Neural cell (in vitro differentiated cells): ENCODE measurements around the gene AP1S3.
"Not testable (repeated sequence)": the region's sequence is repeated elsewhere in the genome, so short reads cannot be mapped to it uniquely, and the experiment has no call there.

Source experiments
- CTCF ChIP-seq: fragments of 450-650 bp; IDR thresholded peaks from 2 replicates; pipeline ENCODE4 v1.5.1; 2014; ENCODE audit warnings: antibody characterized with exemption, mild to moderate bottlenecking, moderate library complexity; ENCODE audit not compliant: poor library complexity, severe bottlenecking
- EP300 ChIP-seq: fragments of 450-650 bp; conservative IDR thresholded peaks from 2 replicates; pipeline ENCODE4 v1.6.1; 2014; ENCODE audit warnings: antibody characterized with exemption, mild to moderate bottlenecking, moderate library complexity; ENCODE audit not compliant: poor library complexity, severe bottlenecking
- EZH2 ChIP-seq: fragments of 200-600, 300-800 bp; shearing (Covaris generic), sonication (generic); IDR thresholded peaks from 2 replicates; pipeline ENCODE4 v1.6.1; 2014; ENCODE audit warnings: antibody characterized with exemption, low read length, borderline replicate concordance, mild to moderate bottlenecking; ENCODE audit not compliant: insufficient read depth, poor library complexity, severe bottlenecking
- POLR2AphosphoS5 ChIP-seq: IDR thresholded peaks from 2 replicates; pipeline ENCODE4 v1.6.1; 2012
- TAF1 ChIP-seq: IDR thresholded peaks from 2 replicates; pipeline ENCODE4 v1.6.1; 2012; ENCODE audit warnings: low read depth

DNA sequence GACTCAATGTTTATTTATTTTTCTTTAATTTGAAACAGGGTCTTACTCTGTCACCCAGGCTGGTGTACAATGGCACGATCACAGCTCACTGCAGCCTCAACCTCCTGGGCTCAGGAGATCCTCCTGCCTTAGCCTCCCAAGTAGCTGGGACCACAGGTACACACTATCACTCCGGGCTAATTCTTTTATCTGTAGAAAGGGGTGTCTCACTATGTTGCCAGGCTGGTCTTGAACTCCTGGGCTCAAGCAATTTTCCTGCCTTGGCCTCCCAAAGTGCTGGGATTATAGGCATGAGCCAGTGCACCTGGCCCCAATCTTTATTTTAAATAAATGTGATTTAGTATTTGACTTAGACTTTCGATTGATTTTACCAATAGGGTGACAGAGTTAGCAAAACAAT lies 22.6 kb downstream of the AP1S3 start:
- not testable (repeated sequence) for TF ChIP-seq TAF1, EZH2, CTCF, EP300, POLR2AphosphoS5
